Upper lobe of right lung (tissue), 1 donor: ENCODE measurements around the gene P3H2. TPM values are rescaled to one million over a fixed set of nuclear protein-coding genes. Genes with fewer than 3 reads are reported as not detected.

ENCODE experiments used
- ATAC-seq: fragments of 200-7000 bp; cut with Tn5 transposase; one replicate; pipeline ENCODE4 v1.9.1; 2020; ENCODE audit warnings: mild to moderate bottlenecking, moderate library complexity
- DNase-seq: peaks from one replicate; pipeline ENCODE4 v3.0.0-alpha.2; 2020
- H3K27ac ChIP-seq: fragments of 200-600 bp; one replicate; pipeline ENCODE4 v1.8.0; 2022
- H3K27me3 ChIP-seq: fragments of 200-600 bp; one replicate; pipeline ENCODE4 v1.8.0; 2022; ENCODE audit warnings: mild to moderate bottlenecking
- H3K36me3 ChIP-seq: fragments of 200-600 bp; one replicate; pipeline ENCODE4 v1.8.0; 2022
- H3K4me1 ChIP-seq: fragments of 200-600 bp; one replicate; pipeline ENCODE4 v1.8.0; 2022
- H3K4me3 ChIP-seq: fragments of 200-600 bp; one replicate; pipeline ENCODE4 v1.8.0; 2022; ENCODE audit warnings: mild to moderate bottlenecking
- H3K9me3 ChIP-seq: fragments of 200-600 bp; one replicate; pipeline ENCODE4 v1.8.0; 2022
- CTCF ChIP-seq: fragments of 200-600 bp; IDR thresholded peaks from one replicate; pipeline ENCODE4 v1.8.0; 2022; ENCODE audit warnings: antibody characterized with exemption
- intact Hi-C: fragments of 100-400 bp; cut with DNase I; formaldehyde crosslinking; loops from one replicate; pipeline ENCODE4 v1.11.0; 2022
- total RNA-seq: library from RNA; stranded (reverse); fragmentation: NEBNext Ultra II Directional; extraction: Animal tissue kit (Norgen Biotek cat#: 25700); gene quantifications from one replicate; pipeline ENCODE4 v1.2.1, GENCODE V29; 2021
- donor health status: DM: no; HTN: yes; CAD: no; lungs with severe emphysema.

P3H2 gene
- total RNA-seq, 1 donor from 2014 or later: 79.0 TPM

- no peak for DNase-seq
- Histone ChIP-seq H3K4me1 (peaks cover 11% of the 10 kb centered on the region), H3K27ac (no peak overlapping the region), H3K36me3 (no peaks in the 10 kb centered on the region), H3K9me3 (no peaks in the 10 kb centered on the region), H3K4me3 (no peak overlapping the region), H3K27me3 (no peaks in the 10 kb centered on the region)
- no peak for ATAC-seq
- intact Hi-C loops: no loop called here
- no peak for TF ChIP-seq CTCF
Measured at GRCh38 chr3:190094160-190094718, 26.5 kb downstream of the P3H2 start.

- no peak for DNase-seq
- Histone ChIP-seq H3K9me3 (no peaks in the 10 kb centered on the region), H3K4me1 (peaks cover 11% of the 10 kb centered on the region), H3K4me3 (no peak overlapping the region), H3K27me3 (no peaks in the 10 kb centered on the region), H3K36me3 (no peaks in the 10 kb centered on the region), H3K27ac (no peak overlapping the region)
- ATAC-seq: peak; percentile 72
- TF ChIP-seq CTCF: no peak
- intact Hi-C loops: no loop called here
Measured at GRCh38 chr3:190092250-190092649, 28.4 kb downstream of the P3H2 start.

- H3K4me3 ChIP-seq: no peak overlapping the region
- H3K4me1 ChIP-seq: peaks cover 11% of the 10 kb centered on the region
- H3K36me3 ChIP-seq: no peaks in the 10 kb centered on the region
- H3K9me3 ChIP-seq: no peaks in the 10 kb centered on the region
- H3K27me3 ChIP-seq: no peaks in the 10 kb centered on the region
- ATAC-seq (no peak), DNase-seq (no peak)
- no peak overlapping the region for H3K27ac ChIP-seq
- intact Hi-C loops: no loop called here
- TF ChIP-seq CTCF: no peak
Measured at GRCh38 chr3:190089711-190090110, 31.0 kb downstream of the P3H2 start.

- DNase-seq: no peak
- Histone ChIP-seq H3K9me3 (no peaks in the 10 kb centered on the region), H3K4me3 (no peak overlapping the region), H3K4me1 (peaks cover 7% of the 10 kb centered on the region), H3K27ac (no peak overlapping the region), H3K36me3 (no peaks in the 10 kb centered on the region), H3K27me3 (no peaks in the 10 kb centered on the region)
- ATAC-seq: no peak
- no peak for TF ChIP-seq CTCF
- intact Hi-C loops: no loop called here
Measured at GRCh38 chr3:190088890-190089289, 31.8 kb downstream of the P3H2 start.

GRCh38 chr3:190086191-190086590, 34.5 kb downstream of the P3H2 start:
- ATAC-seq (no peak), DNase-seq (no peak)
- Histone ChIP-seq H3K9me3 (no peaks in the 10 kb centered on the region), H3K27ac (no peak overlapping the region), H3K36me3 (no peaks in the 10 kb centered on the region), H3K27me3 (no peaks in the 10 kb centered on the region), H3K4me3 (no peak overlapping the region), H3K4me1 (no peaks in the 10 kb centered on the region)
- intact Hi-C loops: no loop called here
- no peak for TF ChIP-seq CTCF

- intact Hi-C loops: no loop called here
- Histone ChIP-seq H3K4me3 (no peak overlapping the region), H3K4me1 (no peaks in the 10 kb centered on the region), H3K27me3 (no peaks in the 10 kb centered on the region), H3K9me3 (no peaks in the 10 kb centered on the region), H3K36me3 (no peaks in the 10 kb centered on the region), H3K27ac (no peak overlapping the region)
- ATAC-seq (no peak), DNase-seq (no peak)
- no peak for TF ChIP-seq CTCF
Measured at GRCh38 chr3:190084983-190085382, 35.7 kb downstream of the P3H2 start.
